Naive thymus-derived CD4-positive, alpha-beta T cell (primary cell): ENCODE measurements around the gene RTN4. TPM values are rescaled to one million over a fixed set of nuclear protein-coding genes. Genes with fewer than 3 reads are reported as not detected.

Experiments used
- ATAC-seq: fragments of 150-1000 bp; cut with Tn5 transposase; 2 replicates; pipeline ENCODE4 v1.10.0; 2021; ENCODE audit warnings: mild to moderate bottlenecking, moderate library complexity
- CTCF ChIA-PET: fragments of 350-600 bp; sonication (Branson Sonifier 250); formaldehyde crosslinking; loops from one replicate; lab custom pipeline; 2021; ENCODE audit warnings: antibody characterized with exemption; lab: Charles Lee
- POLR2A ChIA-PET: fragments of 350-600 bp; sonication (Branson Sonifier 250); formaldehyde crosslinking; loops from one replicate; lab custom pipeline; 2021; ENCODE audit warnings: antibody characterized with exemption, inconsistent platforms; lab: Charles Lee
- DNase-seq, 9 donors: peaks; one replicate each; pipeline versions ENCODE4 v3.0.0 to v3.0.0-alpha.2; 2020 to 2022; ENCODE audit warnings: mixed read lengths in 1 of 9
- H3K27ac ChIP-seq: one replicate; pipeline ENCODE4 v1.7.0; 2013; ENCODE audit warnings: mild to moderate bottlenecking, low read depth, low read length, moderate library complexity
- H3K27me3 ChIP-seq, 2 donors: one replicate each; pipeline ENCODE4 v1.7.0; 2013; ENCODE audit warnings: low read length in 2 of 2, mild to moderate bottlenecking in 2 of 2, moderate library complexity in 2 of 2; ENCODE audit not compliant: control insufficient read depth in 2 of 2, insufficient read depth in 2 of 2
- H3K36me3 ChIP-seq, 3 experiments: 1 replicate in 2 of 3; 2 replicates in 1 of 3; pipeline ENCODE4 v1.7.0; 2013; ENCODE audit warnings: low read length in 3 of 3, mild to moderate bottlenecking in 3 of 3, moderate library complexity in 1 of 3; ENCODE audit not compliant: insufficient read depth in 3 of 3, control insufficient read depth in 2 of 3
- H3K4me1 ChIP-seq, 2 donors: one replicate each; pipeline ENCODE4 v1.7.0; 2013; ENCODE audit warnings: low read length in 2 of 2, mild to moderate bottlenecking in 2 of 2, moderate library complexity in 1 of 2; ENCODE audit not compliant: control insufficient read depth in 2 of 2, insufficient read depth in 2 of 2
- H3K4me3 ChIP-seq: 2 replicates; pipeline ENCODE4 v1.7.0; 2013; ENCODE audit warnings: mild to moderate bottlenecking, low read length
- H3K9me3 ChIP-seq, 3 experiments: 1 replicate in 2 of 3; 2 replicates in 1 of 3; pipeline ENCODE4 v1.7.0; 2013; ENCODE audit warnings: low read length in 3 of 3; ENCODE audit not compliant: control insufficient read depth in 2 of 3
- H3K27ac Mint-ChIP-seq, 9 donors: one replicate each; pipeline ENCODE4 v1.8.0; 2020 to 2022; ENCODE audit warnings: mixed read lengths in 9 of 9, mild to moderate bottlenecking in 8 of 9, moderate library complexity in 5 of 9, inconsistent platforms in 2 of 9
- H3K27me3 Mint-ChIP-seq, 5 donors: one replicate each; pipeline ENCODE4 v1.8.0; 2021 to 2022; ENCODE audit warnings: mixed read lengths in 5 of 5, mild to moderate bottlenecking in 1 of 5
- H3K36me3 Mint-ChIP-seq, 5 donors: one replicate each; pipeline ENCODE4 v1.8.0; 2020 to 2022; ENCODE audit warnings: mixed read lengths in 5 of 5, mild to moderate bottlenecking in 3 of 5, inconsistent platforms in 1 of 5
- H3K4me1 Mint-ChIP-seq, 7 donors: one replicate each; pipeline ENCODE4 v1.8.0; 2020 to 2022; ENCODE audit warnings: mixed read lengths in 7 of 7, mild to moderate bottlenecking in 3 of 7, inconsistent platforms in 1 of 7
- H3K4me3 Mint-ChIP-seq, 10 donors: one replicate each; pipeline ENCODE4 v1.8.0; 2020 to 2022; ENCODE audit warnings: mild to moderate bottlenecking in 10 of 10, mixed read lengths in 10 of 10, moderate library complexity in 6 of 10, inconsistent platforms in 2 of 10
- H3K9me3 Mint-ChIP-seq, 11 donors: one replicate each; pipeline ENCODE4 v1.8.0; 2020 to 2022; ENCODE audit warnings: mixed read lengths in 11 of 11, mild to moderate bottlenecking in 4 of 11, inconsistent platforms in 1 of 11, moderate library complexity in 1 of 11
- intact Hi-C, 2 donors: fragments of 100-400 bp; cut with micrococcal nuclease; formaldehyde crosslinking; loops; one replicate each; pipeline ENCODE4 v1.15.1; 2023
- polyA plus RNA-seq, 2 donors: library from polyadenylated mRNA; unstranded; fragments of 300-500 nt; fragmentation: Illumina TruSeq; gene quantifications; one replicate each; pipeline ENCODE4 v1.2.3, GENCODE V29; 2021
- total RNA-seq, 6 experiments: library from RNA in 5 of 6; stranded (reverse) in 5 of 6; gene quantifications; 1 replicate in 5 of 6; 2 replicates in 1 of 6; pipeline ENCODE4 v1.2.3 and lab custom pipeline; 2021 to 2026

Gene RTN4
- total and polyA plus RNA-seq, 7 experiments from 2014 or later = 59.6 to 126 (median 65.1) TPM

- Histone ChIP-seq H3K9me3 (peaks cover 0 to 5% (median 0%) of the 10 kb centered on the region in 3 experiments), H3K4me1 (peaks cover 8 to 16% of the 10 kb centered on the region in 2 donors), H3K27ac (no peak overlapping the region), H3K27me3 (no peaks in the 10 kb centered on the region), H3K4me3 (no peak overlapping the region), H3K36me3 (no peaks in the 10 kb centered on the region)
- ChIA-PET POLR2A (no interaction called here), CTCF (no interaction called here)
- Mint-ChIP-seq H3K4me3 (no peak overlapping the region), H3K27me3 (no peaks in the 10 kb centered on the region), H3K27ac (no peak overlapping the region), H3K9me3 (peaks cover 0 to 27% (median 8%) of the 10 kb centered on the region in 11 donors), H3K4me1 (peaks cover 0 to 6% (median 4%) of the 10 kb centered on the region in 7 donors), H3K36me3 (peaks cover 0 to 7% (median 3%) of the 10 kb centered on the region in 5 donors)
- ATAC-seq (no peak), DNase-seq (no peak)
- intact Hi-C loops = loop anchor here in 1 of 2 donors (5.0 kb wide), 1 partner anchor 38 kb away; no protein-coding TSS in a partner anchor
Measured at GRCh38 chr2:54940723-54941122, 109.5 kb downstream of the RTN4 start.

- H3K4me1 Mint-ChIP-seq = no peaks in the 10 kb centered on the region
Measured at GRCh38 chr2:54939446-54940118, 110.7 kb downstream of the RTN4 start.

GRCh38 chr2:54936766-54937165, 113.5 kb downstream of the RTN4 start:
- no peak for ATAC-seq
- Histone ChIP-seq H3K36me3 (no peaks in the 10 kb centered on the region), H3K27ac (no peak overlapping the region), H3K9me3 (peaks cover 0 to 5% (median 0%) of the 10 kb centered on the region in 3 experiments), H3K4me3 (no peak overlapping the region), H3K4me1 (peaks cover 0 to under 1% of the 10 kb centered on the region in 2 donors), H3K27me3 (no peaks in the 10 kb centered on the region)
- intact Hi-C loops = no loop called here
- CTCF ChIA-PET = no interaction called here
- Mint-ChIP-seq H3K4me1 (no peaks in the 10 kb centered on the region), H3K9me3 (peaks cover 0 to 27% (median 8%) of the 10 kb centered on the region in 11 donors), H3K4me3 (no peak overlapping the region), H3K36me3 (peaks cover 0 to 11% (median 3%) of the 10 kb centered on the region in 5 donors), H3K27me3 (peaks cover 0 to 5% (median 0%) of the 10 kb centered on the region in 5 donors), H3K27ac (no peak overlapping the region)
- POLR2A ChIA-PET = no interaction called here
- no peak for DNase-seq

More at GRCh38 chr2:54939446-54940118, 110.7 kb downstream of the RTN4 start:
- ChIA-PET POLR2A (no interaction called here), CTCF (no interaction called here)
- Histone ChIP-seq H3K9me3 (peaks cover 0 to 5% (median 0%) of the 10 kb centered on the region in 3 experiments), H3K27me3 (no peaks in the 10 kb centered on the region), H3K36me3 (no peaks in the 10 kb centered on the region), H3K27ac (no peak overlapping the region), H3K4me3 (no peak overlapping the region), H3K4me1 (peaks cover 8 to 16% of the 10 kb centered on the region in 2 donors)
- Mint-ChIP-seq H3K4me3 (no peak overlapping the region), H3K36me3 (peaks cover 0 to 7% (median 3%) of the 10 kb centered on the region in 5 donors), H3K9me3 (peaks cover 0 to 27% (median 8%) of the 10 kb centered on the region in 11 donors), H3K27ac (no peak overlapping the region), H3K27me3 (no peaks in the 10 kb centered on the region)
- DNase-seq = no peak
- ATAC-seq = no peak
- intact Hi-C loops = loop anchor here in 1 of 2 donors (5.0 kb wide), 1 partner anchor 37 kb away; no protein-coding TSS in a partner anchor

- Histone ChIP-seq H3K36me3 (no peaks in the 10 kb centered on the region), H3K27ac (no peak overlapping the region), H3K9me3 (peaks cover 0 to 5% (median 0%) of the 10 kb centered on the region in 3 experiments), H3K4me3 (no peak overlapping the region), H3K4me1 (no peaks in the 10 kb centered on the region), H3K27me3 (no peaks in the 10 kb centered on the region)
- Mint-ChIP-seq H3K9me3 (peaks cover 0 to 27% (median 10%) of the 10 kb centered on the region in 11 donors), H3K4me3 (no peak overlapping the region), H3K36me3 (peaks cover 0 to 11% (median 3%) of the 10 kb centered on the region in 5 donors), H3K4me1 (no peaks in the 10 kb centered on the region), H3K27ac (no peak overlapping the region), H3K27me3 (peaks cover 0 to 5% (median 0%) of the 10 kb centered on the region in 5 donors)
- intact Hi-C loops = no loop called here
- ChIA-PET POLR2A (no interaction called here), CTCF (no interaction called here)
- no peak for ATAC-seq
- DNase-seq = no peak
Measured at GRCh38 chr2:54935389-54935788, 114.9 kb downstream of the RTN4 start.

GRCh38 chr2:54931473-54931872, 118.8 kb downstream of the RTN4 start:
- no peaks in the 10 kb centered on the region for H3K4me1 Mint-ChIP-seq
- ATAC-seq (no peak), DNase-seq (no peak)
- peaks cover 0 to 5% (median 4%) of the 10 kb centered on the region in 5 donors for H3K27me3 Mint-ChIP-seq
- H3K36me3 ChIP-seq = no peaks in the 10 kb centered on the region
- peaks cover 0 to 3% (median 0%) of the 10 kb centered on the region in 11 donors for H3K9me3 Mint-ChIP-seq
- no peaks in the 10 kb centered on the region for H3K27me3 ChIP-seq
- POLR2A ChIA-PET = no interaction called here
- no peak overlapping the region for H3K27ac Mint-ChIP-seq
- H3K36me3 Mint-ChIP-seq = peaks cover 0 to 4% (median 0%) of the 10 kb centered on the region in 5 donors
- no peaks in the 10 kb centered on the region for H3K4me1 ChIP-seq
- H3K4me3 ChIP-seq = no peak overlapping the region
- H3K9me3 ChIP-seq = no peaks in the 10 kb centered on the region
- CTCF ChIA-PET = no interaction called here
- no peak overlapping the region for H3K4me3 Mint-ChIP-seq
- intact Hi-C loops = no loop called here
- H3K27ac ChIP-seq = no peak overlapping the region

GRCh38 chr2:54928719-54929118, 121.5 kb downstream of the RTN4 start:
- intact Hi-C loops = no loop called here
- ATAC-seq = no peak
- H3K27me3 ChIP-seq = no peaks in the 10 kb centered on the region
- ChIA-PET POLR2A (no interaction called here), CTCF (no interaction called here)
- Mint-ChIP-seq H3K4me1 (no peaks in the 10 kb centered on the region), H3K9me3 (peaks cover 0 to 3% (median 0%) of the 10 kb centered on the region in 11 donors), H3K27me3 (peaks cover 0 to 12% (median 5%) of the 10 kb centered on the region in 5 donors), H3K27ac (no peak overlapping the region), H3K4me3 (no peak overlapping the region), H3K36me3 (peaks cover 0 to 4% (median 0%) of the 10 kb centered on the region in 5 donors)
- H3K36me3 ChIP-seq = no peaks in the 10 kb centered on the region
- no peaks in the 10 kb centered on the region for H3K4me1 ChIP-seq
- no peak overlapping the region for H3K4me3 ChIP-seq
- no peaks in the 10 kb centered on the region for H3K9me3 ChIP-seq
- no peak overlapping the region for H3K27ac ChIP-seq
- DNase-seq = no peak
